Fibroblast of lung (primary cell): ENCODE results near the gene ZNF831. TPM values are rescaled to one million over a fixed set of nuclear protein-coding genes. Genes with fewer than 3 reads are reported as not detected.

Experiments used
- DNase-seq, 2 donors: peaks; one replicate each; pipeline versions ENCODE4 v3.0.0 to v3.0.0-alpha.2; 2010; ENCODE audit warnings: low read depth in 2 of 2
- H2AFZ ChIP-seq: 2 replicates; pipeline ENCODE4 v1.5.1; 2012; ENCODE audit warnings: low read length, control low read depth, inconsistent platforms
- H3K27ac ChIP-seq: 2 replicates; pipeline ENCODE4 v1.5.1; 2011; ENCODE audit warnings: low read length, control low read depth; ENCODE audit not compliant: insufficient read depth
- H3K27me3 ChIP-seq: 2 replicates; pipeline ENCODE4 v1.5.1; 2011; ENCODE audit warnings: mild to moderate bottlenecking, low read length; ENCODE audit not compliant: control insufficient read depth, insufficient read depth
- H3K36me3 ChIP-seq: 2 replicates; pipeline ENCODE4 v1.5.1; 2011; ENCODE audit warnings: low read length; ENCODE audit not compliant: control insufficient read depth, insufficient read depth
- H3K4me1 ChIP-seq: 2 replicates; pipeline ENCODE4 v1.5.1; 2011; ENCODE audit warnings: low read length; ENCODE audit not compliant: control insufficient read depth, insufficient read depth; ENCODE audit errors: extremely low read depth
- H3K4me2 ChIP-seq: 2 replicates; pipeline ENCODE4 v1.5.1; 2011; ENCODE audit warnings: low read length, control low read depth; ENCODE audit not compliant: insufficient read depth; ENCODE audit errors: extremely low read depth
- H3K4me3 ChIP-seq, 4 experiments: fragments of 200-600 bp in 1 of 4; sonication (generic) in 1 of 4; replicated peaks in 1 of 4; 2 replicates each; pipeline ENCODE4 v1.5.1; 2011 to 2016; ENCODE audit warnings: low read length in 4 of 4, low read depth in 3 of 4, mild to moderate bottlenecking in 3 of 4, control low read depth in 2 of 4, inconsistent platforms in 1 of 4, mixed read lengths in 1 of 4; ENCODE audit not compliant: insufficient read depth in 1 of 4; ENCODE audit errors: control extremely low read depth in 1 of 4
- H3K79me2 ChIP-seq: 2 replicates; pipeline ENCODE4 v1.5.1; 2012; ENCODE audit warnings: mild to moderate bottlenecking, low read length, inconsistent platforms; ENCODE audit not compliant: control insufficient read depth, insufficient read depth
- H3K9ac ChIP-seq: 2 replicates; pipeline ENCODE4 v1.5.1; 2011; ENCODE audit warnings: mild to moderate bottlenecking, low read length, control low read depth; ENCODE audit not compliant: insufficient read depth
- H3K9me3 ChIP-seq: 2 replicates; pipeline ENCODE4 v1.5.1; 2012; ENCODE audit warnings: low read depth, low read length; ENCODE audit not compliant: control insufficient read depth, insufficient read depth
- H4K20me1 ChIP-seq: 2 replicates; pipeline ENCODE4 v1.5.1; 2011; ENCODE audit warnings: low read length; ENCODE audit not compliant: control insufficient read depth, insufficient read depth; ENCODE audit errors: extremely low read depth
- EZH2 ChIP-seq: IDR thresholded peaks from 2 replicates; pipeline ENCODE4 v1.5.1; 2012; ENCODE audit warnings: low read length, control low read depth, mild to moderate bottlenecking; ENCODE audit errors: missing control alignments
- polyA plus RNA-seq, 2 donors: library from polyadenylated mRNA; depleted of rRNA in 1 of 2; stranded (reverse) in 1 of 2; unstranded in 1 of 2; fragments of >200 nt; gene quantifications; 2 replicates each; pipeline ENCODE4 v1.2.1, GENCODE V29; 2011 to 2012; ENCODE audit warnings: missing spikeins in 1 of 2
- total RNA-seq: library from RNA; depleted of rRNA; stranded (reverse); fragments of >200 nt; gene quantifications from 2 replicates; pipeline ENCODE4 v1.2.1, GENCODE V29; 2014
- TF ChIP-seq, protein P1 (sequence below), 2 donors: IDR thresholded peaks in 1 of 2; conservative IDR thresholded peaks in 1 of 2; 1 replicate in 1 of 2; 2 replicates in 1 of 2; pipeline ENCODE4 v1.5.1; 2011 to 2012; ENCODE audit warnings: low read length in 2 of 2, control low read depth in 1 of 2, inconsistent platforms in 1 of 2, low read depth in 1 of 2, mild to moderate bottlenecking in 1 of 2

Gene ZNF831
- total and polyA plus RNA-seq, 2 donors (not counting 1 experiment from before 2014, with no cell fraction given) = not detected

DNA sequence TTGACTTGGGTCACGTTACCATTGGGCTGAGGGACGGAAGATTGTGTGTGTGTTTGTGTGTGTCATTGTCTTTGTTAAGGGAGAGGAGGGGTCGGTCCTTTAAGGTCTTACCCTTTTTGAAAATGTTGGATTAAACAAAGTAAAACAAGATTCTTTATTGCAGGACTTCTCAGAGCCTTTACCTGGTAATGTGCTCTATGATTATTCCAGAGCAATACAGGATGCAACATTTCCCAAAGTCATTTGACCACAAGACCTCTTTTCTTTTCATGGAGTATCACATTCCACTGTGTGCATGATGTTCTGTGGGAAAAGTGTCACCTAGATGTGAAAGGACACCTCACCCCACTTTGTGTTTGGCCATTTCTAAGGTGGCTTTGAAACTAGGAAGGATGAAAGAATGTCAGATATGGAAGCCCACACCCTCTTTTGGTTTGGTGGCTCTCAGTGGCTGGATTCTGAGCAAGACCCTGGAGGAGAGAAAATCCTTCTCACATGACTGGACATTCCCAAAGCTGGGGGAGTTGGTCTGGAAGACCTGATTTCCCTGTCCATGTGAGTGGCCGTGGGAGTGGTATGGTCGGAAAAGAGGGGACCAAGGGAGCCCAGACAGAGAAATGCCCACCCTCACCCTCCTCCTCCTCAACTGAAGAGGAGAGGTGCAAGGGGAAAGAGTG, 18.2 kb upstream of the ZNF831 start:
- Histone ChIP-seq H3K27ac (no peak overlapping the region), H2AFZ (no peak overlapping the region), H3K9ac (no peak overlapping the region), H3K4me1 (no peaks in the 10 kb centered on the region), H4K20me1 (no peaks in the 10 kb centered on the region), H3K27me3 (no peaks in the 10 kb centered on the region), H3K9me3 (no peaks in the 10 kb centered on the region), H3K4me3 (no peak overlapping the region), H3K36me3 (no peaks in the 10 kb centered on the region), H3K79me2 (no peaks in the 10 kb centered on the region), H3K4me2 (no peak overlapping the region)
- TF ChIP-seq, protein P1, sequence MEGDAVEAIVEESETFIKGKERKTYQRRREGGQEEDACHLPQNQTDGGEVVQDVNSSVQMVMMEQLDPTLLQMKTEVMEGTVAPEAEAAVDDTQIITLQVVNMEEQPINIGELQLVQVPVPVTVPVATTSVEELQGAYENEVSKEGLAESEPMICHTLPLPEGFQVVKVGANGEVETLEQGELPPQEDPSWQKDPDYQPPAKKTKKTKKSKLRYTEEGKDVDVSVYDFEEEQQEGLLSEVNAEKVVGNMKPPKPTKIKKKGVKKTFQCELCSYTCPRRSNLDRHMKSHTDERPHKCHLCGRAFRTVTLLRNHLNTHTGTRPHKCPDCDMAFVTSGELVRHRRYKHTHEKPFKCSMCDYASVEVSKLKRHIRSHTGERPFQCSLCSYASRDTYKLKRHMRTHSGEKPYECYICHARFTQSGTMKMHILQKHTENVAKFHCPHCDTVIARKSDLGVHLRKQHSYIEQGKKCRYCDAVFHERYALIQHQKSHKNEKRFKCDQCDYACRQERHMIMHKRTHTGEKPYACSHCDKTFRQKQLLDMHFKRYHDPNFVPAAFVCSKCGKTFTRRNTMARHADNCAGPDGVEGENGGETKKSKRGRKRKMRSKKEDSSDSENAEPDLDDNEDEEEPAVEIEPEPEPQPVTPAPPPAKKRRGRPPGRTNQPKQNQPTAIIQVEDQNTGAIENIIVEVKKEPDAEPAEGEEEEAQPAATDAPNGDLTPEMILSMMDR (conservative IDR thresholded peaks at IDR 0.05 in 1 of 2, IDR thresholded peaks at IDR 0.05 in 1 of 2; ENCODE audit: low read depth in 1 of 2, low read length in 2 of 2) = no peak
- TF ChIP-seq EZH2 = no peak
- no peak for DNase-seq

DNA sequence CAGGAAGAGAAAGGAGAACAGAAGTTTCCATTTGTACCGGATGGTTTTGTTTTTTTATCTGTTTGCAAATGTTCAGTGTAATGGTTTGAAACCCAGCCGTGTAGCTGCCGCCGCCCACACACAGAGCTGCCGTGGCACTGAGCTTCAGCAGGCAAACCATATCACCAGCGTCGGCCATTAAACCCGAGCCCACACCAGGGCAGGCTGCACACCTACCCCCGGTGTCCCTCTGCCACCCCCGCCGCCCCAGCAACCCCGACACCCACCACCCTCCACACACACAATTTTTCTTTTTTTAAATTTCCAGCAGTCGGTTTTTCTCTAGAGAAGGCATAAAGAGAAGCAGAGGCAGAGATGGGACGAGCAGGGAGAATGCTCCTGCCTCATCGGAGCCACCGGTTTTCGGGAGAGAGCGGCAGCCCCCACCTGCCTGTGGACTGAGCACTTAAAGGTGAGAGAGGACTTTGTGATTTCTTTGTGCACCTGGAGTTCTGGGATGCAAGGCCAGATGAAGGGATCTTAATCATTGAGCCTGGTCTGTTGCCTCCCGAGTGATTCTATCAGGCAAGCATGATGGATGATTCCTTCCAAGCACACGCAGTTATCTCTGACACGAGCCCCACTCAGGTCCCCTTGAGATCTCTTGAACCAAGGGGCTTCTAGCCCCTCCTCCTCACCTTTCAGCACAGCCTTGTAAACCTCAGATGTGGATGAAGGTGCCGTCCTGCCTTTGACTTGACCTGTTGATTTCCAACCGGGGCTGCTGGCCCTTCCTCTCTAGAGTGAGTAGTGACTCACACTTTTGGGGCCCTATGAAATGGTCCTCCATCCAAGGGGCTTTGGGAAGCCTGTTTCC, 17.5 kb upstream of the ZNF831 start:
- Histone ChIP-seq H3K9me3 (no peaks in the 10 kb centered on the region), H2AFZ (no peak overlapping the region), H3K4me3 (no peak overlapping the region), H3K4me1 (no peaks in the 10 kb centered on the region), H3K4me2 (no peak overlapping the region), H3K27ac (no peak overlapping the region), H4K20me1 (no peaks in the 10 kb centered on the region), H3K27me3 (no peaks in the 10 kb centered on the region), H3K79me2 (no peaks in the 10 kb centered on the region), H3K36me3 (no peaks in the 10 kb centered on the region), H3K9ac (no peak overlapping the region)
- no peak for TF ChIP-seq EZH2
- TF ChIP-seq, protein P1 (conservative IDR thresholded peaks at IDR 0.05 in 1 of 2, IDR thresholded peaks at IDR 0.05 in 1 of 2; ENCODE audit: low read depth in 1 of 2, low read length in 2 of 2) = no peak
- no peak for DNase-seq

DNA sequence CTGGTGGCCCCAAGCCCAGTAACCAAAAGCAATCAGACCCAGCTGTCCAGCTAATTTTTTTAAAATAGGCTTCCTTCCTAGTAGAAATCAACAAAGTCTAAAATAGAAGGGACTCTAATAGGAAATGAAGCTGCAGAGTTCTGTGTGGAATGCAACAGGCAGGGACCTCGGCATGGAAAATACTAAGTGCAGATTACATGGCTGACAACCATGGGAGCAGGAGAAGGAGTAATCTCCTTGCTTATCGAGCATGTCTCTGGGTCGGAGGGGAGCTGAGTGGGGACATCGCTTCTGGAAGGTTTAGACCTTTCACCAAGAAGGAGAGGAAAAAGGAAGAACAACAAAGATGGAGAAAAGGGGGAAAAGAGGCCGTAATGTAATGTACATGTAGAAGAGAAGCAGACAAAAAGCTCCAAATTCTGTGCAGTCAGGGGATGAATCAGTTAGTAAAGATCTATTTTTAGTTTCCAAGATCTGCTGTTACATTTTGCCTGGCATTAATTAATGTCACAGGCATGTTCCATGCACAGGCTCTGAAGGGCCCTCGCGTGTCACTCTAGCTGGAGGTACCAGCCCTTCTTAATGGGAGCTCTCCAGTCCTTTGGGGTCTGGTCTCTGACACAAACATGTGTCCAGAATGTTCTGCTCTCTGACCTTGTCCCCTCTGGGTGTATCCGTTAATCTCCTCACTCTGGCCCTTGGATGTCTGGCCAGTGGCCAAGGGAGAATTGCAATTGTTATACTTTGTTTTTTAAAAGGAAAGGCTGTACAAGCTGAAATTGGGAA, 16.6 kb upstream of the ZNF831 start:
- TF ChIP-seq, protein P1 (conservative IDR thresholded peaks at IDR 0.05 in 1 of 2, IDR thresholded peaks at IDR 0.05 in 1 of 2; ENCODE audit: low read depth in 1 of 2, low read length in 2 of 2) = no peak
- TF ChIP-seq EZH2 = no peak
- Histone ChIP-seq H3K27me3 (no peaks in the 10 kb centered on the region), H3K4me2 (no peak overlapping the region), H2AFZ (no peak overlapping the region), H3K9ac (no peak overlapping the region), H3K27ac (no peak overlapping the region), H3K4me3 (no peak overlapping the region), H3K79me2 (no peaks in the 10 kb centered on the region), H4K20me1 (no peaks in the 10 kb centered on the region), H3K9me3 (no peaks in the 10 kb centered on the region), H3K36me3 (no peaks in the 10 kb centered on the region), H3K4me1 (no peaks in the 10 kb centered on the region)
- DNase-seq = no peak
